A673 (cell line): ENCODE measurements around the gene RBP4. TPM values are rescaled to one million over a fixed set of nuclear protein-coding genes. Genes with fewer than 3 reads are reported as not detected.

Source experiments
- BruUV-seq: library from RNA; stranded (reverse); fragments of 400-500 nt; replicated peaks from 2 replicates; lab custom pipeline; 2021; lab: Mats Ljungman, UMichigan
- CTCF ChIA-PET: fragments of 300-600 bp; sonication (Branson Sonifier 250); formaldehyde crosslinking; loops from one replicate; lab custom pipeline; 2022; ENCODE audit warnings: antibody characterized with exemption; lab: Charles Lee
- POLR2A ChIA-PET: fragments of 300-600 bp; sonication (Branson Sonifier 250); formaldehyde crosslinking; loops from one replicate; lab custom pipeline; 2022; ENCODE audit warnings: antibody characterized with exemption; ENCODE audit not compliant: low non-redundant PET; lab: Charles Lee
- DNase-seq: peaks from one replicate; pipeline ENCODE4 v3.0.0-alpha.2; 2015; ENCODE audit warnings: low spot score
- H3K27ac ChIP-seq: fragments of 200-600 bp; sonication (generic); 2 replicates; pipeline ENCODE4 v1.5.1; 2016; ENCODE audit warnings: mixed run types, low read depth, mild to moderate bottlenecking, mixed read lengths, antibody characterized with exemption, low read length; ENCODE audit not compliant: poor library complexity, severe bottlenecking
- H3K27me3 ChIP-seq: fragments of 200-600 bp; sonication (generic); replicated peaks from 2 replicates; pipeline ENCODE4 v1.6.1; 2017; ENCODE audit warnings: mixed run types, low read depth, mild to moderate bottlenecking, mixed read lengths, antibody characterized with exemption, low read length; ENCODE audit not compliant: insufficient read depth, poor library complexity
- H3K36me3 ChIP-seq: fragments of 200-600 bp; sonication (generic); 2 replicates; pipeline ENCODE4 v1.6.1; 2016; ENCODE audit warnings: mixed run types, mild to moderate bottlenecking, mixed read lengths, antibody characterized with exemption, low read length; ENCODE audit not compliant: insufficient read depth, poor library complexity, severe bottlenecking
- H3K4me1 ChIP-seq: fragments of 200-600 bp; sonication (generic); 2 replicates; pipeline ENCODE4 v1.6.1; 2017; ENCODE audit warnings: mixed run types, mild to moderate bottlenecking, mixed read lengths, antibody characterized with exemption, low read length; ENCODE audit not compliant: insufficient read depth, poor library complexity, severe bottlenecking
- H3K4me3 ChIP-seq: fragments of 200-600 bp; sonication (generic); 2 replicates; pipeline ENCODE4 v1.5.1; 2016; ENCODE audit warnings: low read depth, mixed run types, mild to moderate bottlenecking, mixed read lengths, low read length; ENCODE audit not compliant: poor library complexity, severe bottlenecking
- H3K9me3 ChIP-seq: fragments of 200-600 bp; sonication (generic); 2 replicates; pipeline ENCODE4 v1.6.1; 2016; ENCODE audit warnings: mixed run types, low read depth, mild to moderate bottlenecking, mixed read lengths, antibody characterized with exemption, low read length; ENCODE audit not compliant: poor library complexity, severe bottlenecking
- EZH2 ChIP-seq: fragments of 200-600 bp; sonication (generic); IDR thresholded peaks from 2 replicates; pipeline ENCODE4 v1.6.1; 2017; ENCODE audit warnings: borderline replicate concordance, low read depth, mild to moderate bottlenecking, mixed read lengths, antibody characterized with exemption, low read length; ENCODE audit not compliant: poor library complexity, severe bottlenecking
- intact Hi-C: fragments of 100-400 bp; cut with micrococcal nuclease; formaldehyde crosslinking; loops from one replicate; pipeline ENCODE4 v1.10.0; 2022; ENCODE audit not compliant: unreplicated experiment
- total RNA-seq: library from RNA; stranded (reverse); gene quantifications from 2 replicates; pipeline ENCODE4 v1.2.3, GENCODE V29; 2021
- TF ChIP-seq, protein P1 (sequence below): fragments of 300-800, 200-600 bp; sonication (generic); conservative IDR thresholded peaks from 2 replicates; pipeline ENCODE4 v1.5.1; 2017; ENCODE audit warnings: low read depth, mild to moderate bottlenecking, antibody characterized with exemption, low read length, moderate library complexity, mixed read lengths

Gene RBP4
- total RNA-seq, 1 experiment from 2014 or later: not detected

DNA sequence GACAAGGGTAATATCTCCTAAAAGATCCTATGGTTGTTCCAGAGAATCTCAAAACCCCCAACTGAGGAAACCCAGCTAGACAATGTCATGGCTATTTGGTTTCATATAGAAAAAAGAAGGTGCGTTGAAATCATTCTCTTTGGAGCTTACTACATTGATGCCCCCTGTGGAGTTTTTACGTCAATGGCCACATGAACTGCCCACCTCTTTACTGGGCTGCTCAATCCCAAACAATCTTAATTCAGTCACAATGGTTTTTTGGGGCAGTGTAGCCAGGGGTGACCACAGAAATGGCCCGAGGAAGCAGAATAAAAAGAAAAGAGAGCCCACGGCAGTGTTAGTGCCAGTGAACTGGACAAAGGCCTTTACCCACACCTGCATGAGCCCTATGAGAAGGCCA is 7.8 kb downstream of the RBP4 start:
- CTCF ChIA-PET: no interaction called here
- intact Hi-C loops: no loop called here
- no TSS peak for BruUV-seq
- Histone ChIP-seq H3K4me1 (no peaks in the 10 kb centered on the region), H3K27ac (no peak overlapping the region), H3K4me3 (no peak overlapping the region), H3K36me3 (no peaks in the 10 kb centered on the region), H3K27me3 (no peaks in the 10 kb centered on the region), H3K9me3 (no peaks in the 10 kb centered on the region)
- DNase-seq: no peak
- POLR2A ChIA-PET: no interaction called here
- no peak for TF ChIP-seq EZH2
- TF ChIP-seq, protein P1, sequence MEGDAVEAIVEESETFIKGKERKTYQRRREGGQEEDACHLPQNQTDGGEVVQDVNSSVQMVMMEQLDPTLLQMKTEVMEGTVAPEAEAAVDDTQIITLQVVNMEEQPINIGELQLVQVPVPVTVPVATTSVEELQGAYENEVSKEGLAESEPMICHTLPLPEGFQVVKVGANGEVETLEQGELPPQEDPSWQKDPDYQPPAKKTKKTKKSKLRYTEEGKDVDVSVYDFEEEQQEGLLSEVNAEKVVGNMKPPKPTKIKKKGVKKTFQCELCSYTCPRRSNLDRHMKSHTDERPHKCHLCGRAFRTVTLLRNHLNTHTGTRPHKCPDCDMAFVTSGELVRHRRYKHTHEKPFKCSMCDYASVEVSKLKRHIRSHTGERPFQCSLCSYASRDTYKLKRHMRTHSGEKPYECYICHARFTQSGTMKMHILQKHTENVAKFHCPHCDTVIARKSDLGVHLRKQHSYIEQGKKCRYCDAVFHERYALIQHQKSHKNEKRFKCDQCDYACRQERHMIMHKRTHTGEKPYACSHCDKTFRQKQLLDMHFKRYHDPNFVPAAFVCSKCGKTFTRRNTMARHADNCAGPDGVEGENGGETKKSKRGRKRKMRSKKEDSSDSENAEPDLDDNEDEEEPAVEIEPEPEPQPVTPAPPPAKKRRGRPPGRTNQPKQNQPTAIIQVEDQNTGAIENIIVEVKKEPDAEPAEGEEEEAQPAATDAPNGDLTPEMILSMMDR: no peak

DNA sequence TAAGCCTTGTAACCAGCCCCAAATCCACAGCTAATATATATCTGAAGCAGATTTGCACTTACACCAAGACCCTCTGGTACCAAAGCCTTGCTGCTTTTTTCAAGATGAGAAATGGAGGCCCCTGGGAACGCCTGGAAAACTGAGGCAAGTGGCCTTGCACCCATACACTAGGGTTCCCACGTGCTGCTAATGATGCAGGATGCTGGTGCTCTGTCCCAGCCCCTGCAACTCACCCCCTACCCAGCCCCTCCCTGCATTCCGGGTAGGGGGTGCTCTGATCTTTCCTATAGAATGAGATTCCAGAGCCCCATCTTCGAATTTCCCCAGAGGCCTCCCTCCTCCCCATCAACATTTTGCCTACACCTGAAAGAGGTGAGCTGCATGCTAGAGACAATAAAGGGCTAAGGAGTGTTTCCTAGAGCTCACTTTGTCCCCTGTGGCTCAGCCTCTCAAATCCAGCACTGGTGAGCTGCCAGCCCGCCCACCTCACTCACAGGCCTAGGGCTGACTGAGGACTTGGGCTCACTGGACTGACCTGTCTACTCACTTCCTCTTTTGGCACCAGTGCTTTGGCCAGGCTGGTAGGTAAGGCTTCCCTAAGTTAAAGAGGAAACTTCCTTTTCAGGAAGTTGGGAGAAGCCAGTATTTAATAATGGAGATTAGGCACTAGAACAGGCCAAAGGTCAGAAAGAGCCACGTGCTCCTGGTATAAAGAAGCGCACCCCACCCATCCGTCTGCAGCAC is 9.8 kb downstream of the RBP4 start:
- Histone ChIP-seq H3K9me3 (no peaks in the 10 kb centered on the region), H3K4me3 (no peak overlapping the region), H3K36me3 (no peaks in the 10 kb centered on the region), H3K27me3 (no peaks in the 10 kb centered on the region), H3K27ac (no peak overlapping the region), H3K4me1 (no peaks in the 10 kb centered on the region)
- no peak for DNase-seq
- POLR2A ChIA-PET: no interaction called here
- intact Hi-C loops: no loop called here
- CTCF ChIA-PET: interaction anchor here (0.6 kb wide), 1 partner anchor 87 kb away, joined by 3 read pairs; no protein-coding TSS in a partner anchor
- TF ChIP-seq, protein P1: no peak
- no peak for TF ChIP-seq EZH2
- no TSS peak for BruUV-seq

GRCh38 chr10:93590638-93591037 is 10.4 kb downstream of the RBP4 start:
- no peaks in the 10 kb centered on the region for H3K4me1 ChIP-seq
- intact Hi-C loops: no loop called here
- no peak for DNase-seq
- H3K4me3 ChIP-seq: no peak overlapping the region
- H3K27ac ChIP-seq: no peak overlapping the region
- ChIA-PET POLR2A (no interaction called here), CTCF (no interaction called here)
- H3K9me3 ChIP-seq: no peaks in the 10 kb centered on the region
- no peaks in the 10 kb centered on the region for H3K27me3 ChIP-seq
- TF ChIP-seq, protein P1: no peak
- TF ChIP-seq EZH2: no peak
- no TSS peak for BruUV-seq
- H3K36me3 ChIP-seq: no peaks in the 10 kb centered on the region
